OCI-LY1 (cell line): ENCODE data around the gene CCNE1.

Experiments used
- H2AFZ ChIP-seq: fragments of 200-600 bp; sonication (generic), shearing (Covaris generic); 2 replicates; pipeline ENCODE4 v1.6.0; 2014; ENCODE audit warnings: antibody characterized with exemption, mild to moderate bottlenecking, low read length
- H3F3A ChIP-seq: fragments of 200-600 bp; sonication (generic), shearing (Covaris generic); 2 replicates; pipeline ENCODE4 v1.6.0; 2014; ENCODE audit warnings: mild to moderate bottlenecking, antibody characterized with exemption, low read length, moderate library complexity; ENCODE audit not compliant: insufficient read depth
- H3K27ac ChIP-seq: fragments of 200-600 bp; sonication (generic); 2 replicates; pipeline ENCODE4 v1.5.1; 2014; ENCODE audit warnings: low read length, mixed run types, mild to moderate bottlenecking, low read depth; ENCODE audit not compliant: poor library complexity, severe bottlenecking
- H3K27me3 ChIP-seq: fragments of 200-600 bp; sonication (generic); 2 replicates; pipeline ENCODE4 v1.6.0; 2014; ENCODE audit warnings: antibody characterized with exemption, mild to moderate bottlenecking, low read length, moderate library complexity; ENCODE audit not compliant: insufficient read depth
- H3K36me3 ChIP-seq: fragments of 200-600 bp; sonication (generic); 2 replicates; pipeline ENCODE4 v1.6.1; 2014; ENCODE audit warnings: mild to moderate bottlenecking, antibody characterized with exemption, low read length, moderate library complexity, mixed read lengths; ENCODE audit not compliant: insufficient read depth
- H3K4me1 ChIP-seq: fragments of 200-600 bp; sonication (generic); 2 replicates; pipeline ENCODE4 v1.5.1; 2014; ENCODE audit warnings: mild to moderate bottlenecking, low read length, moderate library complexity; ENCODE audit not compliant: insufficient read depth, severe bottlenecking
- H3K4me2 ChIP-seq: fragments of 200-600 bp; sonication (generic), shearing (Covaris generic); 2 replicates; pipeline ENCODE4 v1.6.1; 2014; ENCODE audit warnings: low read length
- H3K4me3 ChIP-seq: fragments of 200-600 bp; sonication (generic); 2 replicates; pipeline ENCODE4 v1.5.1; 2014; ENCODE audit warnings: low read length, low read depth, mild to moderate bottlenecking, mixed read lengths; ENCODE audit not compliant: poor library complexity, severe bottlenecking
- H3K79me2 ChIP-seq: fragments of 200-600 bp; shearing (Covaris generic); 2 replicates; pipeline ENCODE4 v1.6.1; 2016; ENCODE audit warnings: mixed run types, low read length, mixed read lengths; ENCODE audit not compliant: insufficient read depth
- H3K9ac ChIP-seq: fragments of 200-600 bp; sonication (generic), shearing (Covaris generic); 2 replicates; pipeline ENCODE4 v1.6.1; 2014; ENCODE audit warnings: mild to moderate bottlenecking, low read length, mixed read lengths
- H3K9me2 ChIP-seq: fragments of 200-600 bp; sonication (generic), shearing (Covaris generic); 2 replicates; pipeline ENCODE4 v1.6.1; 2014; ENCODE audit warnings: low read depth, mild to moderate bottlenecking, low read length, mixed read lengths
- H3K9me3 ChIP-seq: fragments of 200-600 bp; shearing (Covaris generic); 2 replicates; pipeline ENCODE4 v1.6.1; 2014; ENCODE audit warnings: low read length, mixed read lengths
- H4K20me1 ChIP-seq: fragments of 200-600 bp; sonication (generic), shearing (Covaris generic); 2 replicates; pipeline ENCODE4 v1.6.0; 2016; ENCODE audit warnings: mild to moderate bottlenecking, low read length; ENCODE audit not compliant: insufficient read depth
- EZH2 ChIP-seq: fragments of 200-600 bp; sonication (generic), shearing (Covaris generic); IDR thresholded peaks from 2 replicates; pipeline ENCODE4 v1.8.0; 2017; ENCODE audit warnings: borderline replicate concordance, mixed run types, mild to moderate bottlenecking, antibody characterized with exemption, low read length, moderate library complexity, mixed read lengths
- TF ChIP-seq, protein P1 (sequence below): fragments of 200-600 bp; sonication (generic), shearing (Covaris generic); IDR thresholded peaks from 2 replicates; pipeline ENCODE4 v1.5.1; 2017; ENCODE audit warnings: mild to moderate bottlenecking, antibody characterized with exemption, low read length, moderate library complexity, mixed read lengths

The CCNE1 gene

DNA sequence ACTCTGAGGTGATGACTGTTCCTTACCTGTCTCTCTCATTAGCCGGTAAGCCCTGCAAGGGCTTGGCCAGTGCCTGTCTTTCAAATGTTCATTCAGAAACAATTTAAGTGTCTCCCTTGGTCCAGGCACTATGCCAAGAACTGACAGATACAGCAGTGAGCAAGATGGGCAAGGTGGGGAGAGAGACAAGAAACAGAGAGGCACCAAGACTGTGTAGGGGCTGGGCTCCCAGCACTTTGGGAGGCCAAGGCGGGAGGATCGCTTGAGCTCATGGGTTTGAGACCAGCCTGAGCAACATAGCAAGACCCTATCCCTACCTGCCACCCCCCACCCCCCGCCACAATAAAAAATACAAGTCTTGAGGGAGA lies 1.3 kb upstream of the CCNE1 start:
- Histone ChIP-seq H3K4me3 (peak overlapping the region; percentile 76), H3K4me2 (peak overlapping the region; percentile 75), H4K20me1 (no peaks in the 10 kb centered on the region), H2AFZ (no peak overlapping the region), H3K79me2 (no peaks in the 10 kb centered on the region), H3K9me2 (no peaks in the 10 kb centered on the region), H3K4me1 (peaks cover 41% of the 10 kb centered on the region), H3F3A (no peaks in the 10 kb centered on the region), H3K9me3 (no peaks in the 10 kb centered on the region), H3K27me3 (no peaks in the 10 kb centered on the region), H3K36me3 (peaks cover 23% of the 10 kb centered on the region; the same call in 1 of the 2 replicates), H3K27ac (peak overlapping the region; percentile 78), H3K9ac (peak overlapping the region; percentile 94)
- TF ChIP-seq EZH2 = no peak
- TF ChIP-seq, protein P1, sequence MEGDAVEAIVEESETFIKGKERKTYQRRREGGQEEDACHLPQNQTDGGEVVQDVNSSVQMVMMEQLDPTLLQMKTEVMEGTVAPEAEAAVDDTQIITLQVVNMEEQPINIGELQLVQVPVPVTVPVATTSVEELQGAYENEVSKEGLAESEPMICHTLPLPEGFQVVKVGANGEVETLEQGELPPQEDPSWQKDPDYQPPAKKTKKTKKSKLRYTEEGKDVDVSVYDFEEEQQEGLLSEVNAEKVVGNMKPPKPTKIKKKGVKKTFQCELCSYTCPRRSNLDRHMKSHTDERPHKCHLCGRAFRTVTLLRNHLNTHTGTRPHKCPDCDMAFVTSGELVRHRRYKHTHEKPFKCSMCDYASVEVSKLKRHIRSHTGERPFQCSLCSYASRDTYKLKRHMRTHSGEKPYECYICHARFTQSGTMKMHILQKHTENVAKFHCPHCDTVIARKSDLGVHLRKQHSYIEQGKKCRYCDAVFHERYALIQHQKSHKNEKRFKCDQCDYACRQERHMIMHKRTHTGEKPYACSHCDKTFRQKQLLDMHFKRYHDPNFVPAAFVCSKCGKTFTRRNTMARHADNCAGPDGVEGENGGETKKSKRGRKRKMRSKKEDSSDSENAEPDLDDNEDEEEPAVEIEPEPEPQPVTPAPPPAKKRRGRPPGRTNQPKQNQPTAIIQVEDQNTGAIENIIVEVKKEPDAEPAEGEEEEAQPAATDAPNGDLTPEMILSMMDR = no peak

DNA sequence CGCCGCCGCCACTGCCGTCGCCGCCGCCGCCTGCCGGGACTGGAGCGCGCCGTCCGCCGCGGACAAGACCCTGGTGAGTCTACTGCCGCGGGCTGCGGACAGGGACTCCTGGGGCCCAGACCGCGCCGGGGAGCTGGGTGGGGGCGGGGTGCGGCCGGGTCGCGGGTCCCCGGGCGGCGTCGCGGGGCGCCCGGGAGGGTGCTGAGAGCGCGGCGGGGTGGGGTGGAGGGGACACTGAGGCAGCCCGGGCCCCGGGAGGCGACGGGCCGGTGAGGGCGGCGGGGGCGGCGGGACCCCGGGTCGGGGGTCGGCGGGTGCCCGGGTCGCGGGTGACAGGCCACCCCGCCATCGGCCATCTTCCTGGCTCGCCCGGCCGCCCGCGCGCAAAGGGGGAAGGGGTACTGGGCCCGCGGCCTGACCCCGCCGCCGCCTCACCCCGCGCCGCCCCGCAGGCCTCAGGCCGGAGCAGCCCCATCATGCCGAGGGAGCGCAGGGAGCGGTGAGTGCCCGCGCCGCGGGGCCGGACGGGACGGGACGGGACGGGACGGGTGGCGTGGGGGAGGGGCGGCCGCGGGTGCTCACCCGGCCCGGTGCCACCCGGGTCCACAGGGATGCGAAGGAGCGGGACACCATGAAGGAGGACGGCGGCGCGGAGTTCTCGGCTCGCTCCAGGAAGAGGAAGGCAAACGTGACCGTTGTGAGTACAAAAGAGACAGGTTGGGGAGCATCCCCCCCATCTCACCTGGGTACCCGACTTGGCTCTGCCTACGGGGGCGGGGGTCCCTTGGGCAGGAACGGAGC lies 489 bp downstream of the CCNE1 start:
- Histone ChIP-seq H4K20me1 (no peaks in the 10 kb centered on the region), H3K9ac (peak overlapping the region; percentile 89), H3K4me3 (peak overlapping the region; percentile 89), H2AFZ (no peak overlapping the region), H3F3A (no peaks in the 10 kb centered on the region), H3K9me2 (no peaks in the 10 kb centered on the region), H3K27ac (peak overlapping the region; percentile 55), H3K9me3 (no peaks in the 10 kb centered on the region), H3K27me3 (no peaks in the 10 kb centered on the region), H3K4me2 (peak overlapping the region; percentile 97), H3K36me3 (peaks cover 35% of the 10 kb centered on the region), H3K79me2 (no peaks in the 10 kb centered on the region), H3K4me1 (peaks cover 46% of the 10 kb centered on the region)
- TF ChIP-seq EZH2 = no peak

DNA sequence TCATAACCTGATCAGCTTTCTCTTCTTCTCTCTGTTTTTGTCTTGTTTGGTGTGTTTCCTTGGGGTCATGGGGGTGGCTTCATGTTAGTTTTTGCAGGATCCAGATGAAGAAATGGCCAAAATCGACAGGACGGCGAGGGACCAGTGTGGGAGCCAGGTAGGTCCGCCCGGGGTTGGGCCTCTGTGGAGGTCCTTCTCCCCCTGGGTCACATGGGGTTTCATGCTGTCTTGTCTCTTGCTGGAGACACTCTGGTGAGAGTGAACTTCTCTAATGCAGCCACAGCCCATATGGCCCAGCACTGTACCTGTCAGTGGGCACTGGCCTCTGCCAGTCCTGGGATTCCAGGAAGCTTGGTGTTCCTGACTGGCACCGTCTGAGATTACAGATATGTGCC lies 1.1 kb downstream of the CCNE1 start:
- Histone ChIP-seq H3K9me3 (no peaks in the 10 kb centered on the region), H3K27ac (peak overlapping the region; percentile 55), H3K27me3 (no peaks in the 10 kb centered on the region), H3K9me2 (no peaks in the 10 kb centered on the region), H3K4me2 (peak overlapping the region; percentile 97), H3K4me3 (peak overlapping the region; percentile 89), H3K36me3 (peaks cover 38% of the 10 kb centered on the region), H3K4me1 (peaks cover 46% of the 10 kb centered on the region), H3F3A (no peaks in the 10 kb centered on the region), H3K79me2 (no peaks in the 10 kb centered on the region), H3K9ac (peak overlapping the region; percentile 89), H2AFZ (no peak overlapping the region), H4K20me1 (no peaks in the 10 kb centered on the region)
- no peak for TF ChIP-seq EZH2
- TF ChIP-seq, protein P1 = no peak

DNA sequence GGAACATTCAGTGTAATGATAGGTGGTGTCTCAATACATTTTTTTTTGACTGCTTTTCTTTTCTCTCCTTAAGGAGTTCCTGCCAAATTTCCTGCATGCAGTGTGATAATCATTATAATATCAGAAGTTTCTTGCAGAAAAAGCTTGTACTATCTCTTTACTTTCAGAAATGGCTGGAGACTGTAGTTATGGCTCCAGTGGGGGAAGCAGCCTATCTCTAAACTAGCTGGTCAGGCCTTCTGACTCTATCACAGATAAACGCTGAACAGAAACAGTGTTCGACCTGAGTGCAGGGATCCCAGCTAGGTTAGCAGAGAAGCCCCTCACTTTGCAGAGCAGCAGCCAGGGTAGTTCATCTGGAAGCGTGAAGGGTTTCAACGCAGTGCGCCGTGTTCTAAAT lies 1.9 kb downstream of the CCNE1 start:
- H3K9me3 ChIP-seq = no peaks in the 10 kb centered on the region
- peaks cover 46% of the 10 kb centered on the region for H3K4me1 ChIP-seq
- no peaks in the 10 kb centered on the region for H3K79me2 ChIP-seq
- no peak overlapping the region for H2AFZ ChIP-seq
- peak overlapping the region; percentile 55 for H3K27ac ChIP-seq
- no peaks in the 10 kb centered on the region for H3K9me2 ChIP-seq
- H3K4me2 ChIP-seq = peak overlapping the region; percentile 97
- no peaks in the 10 kb centered on the region for H3F3A ChIP-seq
- no peak overlapping the region for H3K4me3 ChIP-seq
- no peak for TF ChIP-seq EZH2
- TF ChIP-seq, protein P1 = no peak
- H4K20me1 ChIP-seq = no peaks in the 10 kb centered on the region
- H3K9ac ChIP-seq = peak overlapping the region; percentile 89; the same call in 1 of the 2 replicates
- H3K36me3 ChIP-seq = peaks cover 44% of the 10 kb centered on the region
- H3K27me3 ChIP-seq = no peaks in the 10 kb centered on the region
